SK-N-SH treated with all-trans-retinoic acid at 6 μM for 48 hours (cell line): ENCODE results near the gene GLMN.

Source experiments
- ATAC-seq: fragments of 200-7000 bp; cut with Tn5 transposase; 3 replicates; pipeline ENCODE4 v1.9.1; 2020; ENCODE audit warnings: mild to moderate bottlenecking, moderate library complexity
- ARNTL ChIP-seq: fragments of 450-650 bp; formaldehyde crosslinking; IDR thresholded peaks from 2 replicates; pipeline ENCODE4 v1.5.0; 2020; ENCODE audit warnings: low read depth, mild to moderate bottlenecking, moderate library complexity, borderline replicate concordance
- BACH2 ChIP-seq: fragments of 250-450 bp; sonication (Bioruptor Pico); IDR thresholded peaks from 2 replicates; pipeline ENCODE4 v1.9.0; 2021; ENCODE audit warnings: mild to moderate bottlenecking, borderline replicate concordance
- CREB5 ChIP-seq: fragments of 250-450 bp; sonication (Bioruptor Pico); IDR thresholded peaks from 2 replicates; pipeline ENCODE4 v1.5.1; 2020; ENCODE audit warnings: low read depth, mild to moderate bottlenecking, moderate library complexity
- CSDC2 ChIP-seq: fragments of 250-450 bp; sonication (Bioruptor Pico); IDR thresholded peaks from 2 replicates; pipeline ENCODE4 v1.5.0; 2020; ENCODE audit warnings: mild to moderate bottlenecking, moderate library complexity
- CSRNP3 ChIP-seq: fragments of 250-450 bp; sonication (Bioruptor Pico); IDR thresholded peaks from 2 replicates; pipeline ENCODE4 v1.5.1; 2021; ENCODE audit warnings: mild to moderate bottlenecking, moderate library complexity
- ESRRG ChIP-seq: fragments of 250-450 bp; sonication (Bioruptor Pico); IDR thresholded peaks from 2 replicates; pipeline ENCODE4 v1.6.1; 2021; ENCODE audit warnings: mild to moderate bottlenecking
- GLIS3 ChIP-seq: fragments of 250-450 bp; sonication (Bioruptor Pico); IDR thresholded peaks from 2 replicates; pipeline ENCODE4 v1.5.0; 2020; ENCODE audit warnings: mild to moderate bottlenecking, moderate library complexity
- ISL1 ChIP-seq: fragments of 250-450 bp; sonication (Bioruptor Pico); IDR thresholded peaks from 2 replicates; pipeline ENCODE4 v2.1.2; 2022; ENCODE audit warnings: mild to moderate bottlenecking, moderate library complexity
- OSR1 ChIP-seq: fragments of 250-450 bp; sonication (Bioruptor Pico); IDR thresholded peaks from 2 replicates; pipeline ENCODE4 v1.8.0; 2022; ENCODE audit warnings: moderate library complexity, mild to moderate bottlenecking, inconsistent platforms
- PATZ1 ChIP-seq: fragments of 250-450 bp; sonication (Bioruptor Pico); IDR thresholded peaks from 2 replicates; pipeline ENCODE4 v1.8.0; 2020; ENCODE audit warnings: mild to moderate bottlenecking, moderate library complexity, borderline replicate concordance
- POU6F1 ChIP-seq: fragments of 250-450 bp; sonication (Bioruptor Pico); IDR thresholded peaks from 2 replicates; pipeline ENCODE4 v1.8.0; 2021; ENCODE audit warnings: low read depth, mild to moderate bottlenecking, moderate library complexity, borderline replicate concordance
- PPARA ChIP-seq: fragments of 250-450 bp; sonication (Bioruptor Pico); IDR thresholded peaks from 2 replicates; pipeline ENCODE4 v1.5.0; 2020; ENCODE audit warnings: mild to moderate bottlenecking, borderline replicate concordance
- RARB ChIP-seq: fragments of 250-450 bp; sonication (Bioruptor Pico); IDR thresholded peaks from 2 replicates; pipeline ENCODE4 v1.8.0; 2021; ENCODE audit warnings: mild to moderate bottlenecking, moderate library complexity
- SNAI2 ChIP-seq: fragments of 250-450 bp; sonication (Bioruptor Pico); IDR thresholded peaks from 2 replicates; pipeline ENCODE4 v1.5.0; 2020; ENCODE audit warnings: mild to moderate bottlenecking, moderate library complexity
- TCF4 ChIP-seq: fragments of 250-450 bp; sonication (Bioruptor Pico); IDR thresholded peaks from 2 replicates; pipeline ENCODE4 v1.8.0; 2021; ENCODE audit warnings: mild to moderate bottlenecking, moderate library complexity, borderline replicate concordance
- TOX ChIP-seq: fragments of 250-450 bp; sonication (Bioruptor Pico); IDR thresholded peaks from 2 replicates; pipeline ENCODE4 v1.8.0; 2021; ENCODE audit warnings: mild to moderate bottlenecking, moderate library complexity, borderline replicate concordance
- TSHZ2 ChIP-seq: fragments of 250-450 bp; sonication (Bioruptor Pico); IDR thresholded peaks from 2 replicates; pipeline ENCODE4 v1.5.0; 2020; ENCODE audit warnings: mild to moderate bottlenecking, moderate library complexity
- ZC3H10 ChIP-seq: fragments of 250-450 bp; sonication (Bioruptor Pico); IDR thresholded peaks from 2 replicates; pipeline ENCODE4 v1.5.1; 2021; ENCODE audit warnings: mild to moderate bottlenecking, moderate library complexity
- ZFP30 ChIP-seq: fragments of 450-650 bp; formaldehyde crosslinking; IDR thresholded peaks from 2 replicates; pipeline ENCODE4 v1.5.0; 2022; ENCODE audit warnings: mild to moderate bottlenecking, moderate library complexity
- ZNF565 ChIP-seq: fragments of 450-650 bp; formaldehyde crosslinking; conservative IDR thresholded peaks from 2 replicates; pipeline ENCODE4 v1.5.0; 2020; ENCODE audit warnings: low read depth, mild to moderate bottlenecking, moderate library complexity
- ZNF70 ChIP-seq: fragments of 450-650 bp; formaldehyde crosslinking; IDR thresholded peaks from 2 replicates; pipeline ENCODE4 v1.5.0; 2020; ENCODE audit warnings: mild to moderate bottlenecking, moderate library complexity

Gene GLMN

GRCh38 chr1:92218559-92218958, 80.2 kb downstream of the GLMN start:
- ATAC-seq, result no peak
- no peak for TF ChIP-seq ZNF565 (CRISPR knock-in tag)
- TF ChIP-seq BACH2 (CRISPR knock-in tag), result no peak
- no peak for TF ChIP-seq GLIS3 (CRISPR knock-in tag)
- TF ChIP-seq RARB (CRISPR knock-in tag), result no peak
- no peak for TF ChIP-seq ARNTL (CRISPR knock-in tag)
- TF ChIP-seq ZC3H10 (CRISPR knock-in tag), result no peak
- no peak for TF ChIP-seq ESRRG (CRISPR knock-in tag)
- no peak for TF ChIP-seq PATZ1 (CRISPR knock-in tag)
- TF ChIP-seq CSDC2, result no peak
- no peak for TF ChIP-seq ZFP30 (CRISPR knock-in tag)
- TF ChIP-seq OSR1 (CRISPR knock-in tag), result no peak
- no peak for TF ChIP-seq POU6F1
- no peak for TF ChIP-seq TCF4 (CRISPR knock-in tag)
- no peak for TF ChIP-seq PPARA (CRISPR knock-in tag)
- no peak for TF ChIP-seq CREB5 (CRISPR knock-in tag)
- no peak for TF ChIP-seq TSHZ2 (CRISPR knock-in tag)
- no peak for TF ChIP-seq CSRNP3
- no peak for TF ChIP-seq ISL1 (CRISPR knock-in tag)
- no peak for TF ChIP-seq TOX (CRISPR knock-in tag)
- TF ChIP-seq SNAI2 (CRISPR knock-in tag), result no peak

- no peak for TF ChIP-seq ZNF70 (CRISPR knock-in tag)
- TF ChIP-seq ISL1 (CRISPR knock-in tag), result no peak
- TF ChIP-seq CSDC2, result no peak
- no peak for ATAC-seq
These were observed 81.1 kb downstream of the GLMN start, which contains the start of gene C1orf146 for GRCh38 chr1:92217721-92218120. Gene C1orf146 (plus strand): TSS chr1:92217915. CDS start chr1:92231421, 13,506 bp downstream.

GRCh38 chr1:92211166-92211565, 87.6 kb downstream of the GLMN start:
- ATAC-seq, result no peak
- TF ChIP-seq ZC3H10 (CRISPR knock-in tag), result no peak
- no peak for TF ChIP-seq TSHZ2 (CRISPR knock-in tag)
- TF ChIP-seq CSRNP3, result no peak
- TF ChIP-seq ZFP30 (CRISPR knock-in tag), result no peak
- no peak for TF ChIP-seq ZNF70 (CRISPR knock-in tag)
- TF ChIP-seq PATZ1 (CRISPR knock-in tag), result no peak
- TF ChIP-seq, all 23 proteins: peak for 0
